ENCODE results near the gene APPBP2.

DNA sequence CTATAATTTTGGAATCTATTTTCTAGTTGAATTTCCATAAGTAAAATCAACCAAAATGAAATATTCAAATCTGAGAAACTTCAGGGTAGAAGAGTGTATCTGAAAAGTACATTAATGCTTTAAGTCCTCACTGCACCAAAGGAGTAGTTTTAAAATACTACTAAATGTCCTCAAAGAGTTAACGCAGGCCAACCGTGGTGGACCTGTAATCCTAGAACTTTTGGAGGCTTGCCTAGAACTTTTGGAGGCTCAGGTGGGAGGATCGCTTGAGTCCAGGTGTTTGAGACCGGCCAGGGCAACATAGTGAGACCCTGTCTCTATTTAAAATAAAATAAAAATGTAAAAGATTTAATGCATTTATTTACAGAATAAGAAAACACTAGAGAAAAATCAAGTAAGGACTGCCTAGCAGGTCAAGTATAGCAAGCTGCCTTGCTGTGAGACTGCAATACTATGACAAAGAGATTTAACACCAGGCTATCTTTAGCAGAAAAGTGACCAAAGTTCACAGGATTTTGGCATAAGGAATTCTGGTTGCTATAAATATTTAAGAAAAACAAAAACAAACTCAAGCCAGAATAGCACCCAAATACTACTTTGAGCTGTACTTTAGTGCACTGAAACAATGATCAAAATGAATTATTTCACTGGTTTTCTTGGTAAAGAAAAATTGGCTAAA, 62.7 kb downstream of the APPBP2 start:
- TF ChIP-seq, protein P1, sequence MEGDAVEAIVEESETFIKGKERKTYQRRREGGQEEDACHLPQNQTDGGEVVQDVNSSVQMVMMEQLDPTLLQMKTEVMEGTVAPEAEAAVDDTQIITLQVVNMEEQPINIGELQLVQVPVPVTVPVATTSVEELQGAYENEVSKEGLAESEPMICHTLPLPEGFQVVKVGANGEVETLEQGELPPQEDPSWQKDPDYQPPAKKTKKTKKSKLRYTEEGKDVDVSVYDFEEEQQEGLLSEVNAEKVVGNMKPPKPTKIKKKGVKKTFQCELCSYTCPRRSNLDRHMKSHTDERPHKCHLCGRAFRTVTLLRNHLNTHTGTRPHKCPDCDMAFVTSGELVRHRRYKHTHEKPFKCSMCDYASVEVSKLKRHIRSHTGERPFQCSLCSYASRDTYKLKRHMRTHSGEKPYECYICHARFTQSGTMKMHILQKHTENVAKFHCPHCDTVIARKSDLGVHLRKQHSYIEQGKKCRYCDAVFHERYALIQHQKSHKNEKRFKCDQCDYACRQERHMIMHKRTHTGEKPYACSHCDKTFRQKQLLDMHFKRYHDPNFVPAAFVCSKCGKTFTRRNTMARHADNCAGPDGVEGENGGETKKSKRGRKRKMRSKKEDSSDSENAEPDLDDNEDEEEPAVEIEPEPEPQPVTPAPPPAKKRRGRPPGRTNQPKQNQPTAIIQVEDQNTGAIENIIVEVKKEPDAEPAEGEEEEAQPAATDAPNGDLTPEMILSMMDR (conservative IDR thresholded peaks at IDR 0.05), result no peak
- TF ChIP-seq EZH2 (IDR thresholded peaks at IDR 0.05; ENCODE audit: low read depth), result no peak

All from PC-9 (cell line).